ENCODE results near the gene BCAP29. TPM values are rescaled to one million over a fixed set of nuclear protein-coding genes. Genes with fewer than 3 reads are reported as not detected.

BCAP29 gene
- total and polyA plus RNA-seq, 2 donors (not counting 1 experiment from before 2014, with no cell fraction given) = 64.7 to 79.7 TPM

DNA sequence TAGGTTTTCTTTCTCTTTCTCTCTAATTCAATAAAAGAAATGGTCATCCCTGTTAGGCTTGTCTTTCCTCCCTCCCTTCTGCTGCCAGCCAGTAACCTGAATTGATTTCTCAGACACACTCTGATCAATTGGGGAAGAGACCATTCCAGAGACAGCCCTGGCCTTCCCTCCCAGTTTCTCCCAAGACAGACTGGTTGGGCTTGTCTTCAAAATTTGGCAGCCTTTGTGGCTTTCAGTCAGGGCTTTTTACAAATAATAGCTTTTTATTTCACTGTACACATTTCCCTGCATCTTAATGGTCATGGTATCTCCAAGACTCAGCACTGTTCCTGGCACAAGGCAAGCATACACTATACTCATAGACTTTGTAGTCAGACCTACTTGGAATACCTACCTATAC is 33.9 kb downstream of the BCAP29 start:
- Histone ChIP-seq H3K4me3 (replicated peaks in 1 of 4; ENCODE audit: control extremely low read depth in 1 of 4, insufficient read depth in 1 of 4, low read depth in 3 of 4, low read length in 4 of 4) (no peak overlapping the region), H3K9me3 (ENCODE audit: control insufficient read depth, insufficient read depth, low read depth, low read length) (no peaks in the 10 kb centered on the region), H3K27me3 (ENCODE audit: control insufficient read depth, insufficient read depth, low read length) (no peaks in the 10 kb centered on the region), H3K79me2 (ENCODE audit: control insufficient read depth, insufficient read depth, low read length) (no peaks in the 10 kb centered on the region), H2AFZ (ENCODE audit: low read length) (no peak overlapping the region), H3K36me3 (ENCODE audit: control insufficient read depth, insufficient read depth, low read length) (no peaks in the 10 kb centered on the region), H3K4me1 (ENCODE audit: control insufficient read depth, extremely low read depth, insufficient read depth, low read length) (no peaks in the 10 kb centered on the region), H3K9ac (ENCODE audit: insufficient read depth, low read length) (no peak overlapping the region), H4K20me1 (ENCODE audit: control insufficient read depth, extremely low read depth, insufficient read depth, low read length) (no peaks in the 10 kb centered on the region), H3K27ac (ENCODE audit: insufficient read depth, low read length) (no peak overlapping the region), H3K4me2 (ENCODE audit: extremely low read depth, insufficient read depth, low read length) (no peak overlapping the region)
- no peak for TF ChIP-seq EZH2 (IDR thresholded peaks at IDR 0.05; ENCODE audit: low read length, missing control alignments)
- TF ChIP-seq, protein P1, sequence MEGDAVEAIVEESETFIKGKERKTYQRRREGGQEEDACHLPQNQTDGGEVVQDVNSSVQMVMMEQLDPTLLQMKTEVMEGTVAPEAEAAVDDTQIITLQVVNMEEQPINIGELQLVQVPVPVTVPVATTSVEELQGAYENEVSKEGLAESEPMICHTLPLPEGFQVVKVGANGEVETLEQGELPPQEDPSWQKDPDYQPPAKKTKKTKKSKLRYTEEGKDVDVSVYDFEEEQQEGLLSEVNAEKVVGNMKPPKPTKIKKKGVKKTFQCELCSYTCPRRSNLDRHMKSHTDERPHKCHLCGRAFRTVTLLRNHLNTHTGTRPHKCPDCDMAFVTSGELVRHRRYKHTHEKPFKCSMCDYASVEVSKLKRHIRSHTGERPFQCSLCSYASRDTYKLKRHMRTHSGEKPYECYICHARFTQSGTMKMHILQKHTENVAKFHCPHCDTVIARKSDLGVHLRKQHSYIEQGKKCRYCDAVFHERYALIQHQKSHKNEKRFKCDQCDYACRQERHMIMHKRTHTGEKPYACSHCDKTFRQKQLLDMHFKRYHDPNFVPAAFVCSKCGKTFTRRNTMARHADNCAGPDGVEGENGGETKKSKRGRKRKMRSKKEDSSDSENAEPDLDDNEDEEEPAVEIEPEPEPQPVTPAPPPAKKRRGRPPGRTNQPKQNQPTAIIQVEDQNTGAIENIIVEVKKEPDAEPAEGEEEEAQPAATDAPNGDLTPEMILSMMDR (conservative IDR thresholded peaks at IDR 0.05 in 1 of 2, IDR thresholded peaks at IDR 0.05 in 1 of 2; ENCODE audit: low read depth in 1 of 2, low read length in 2 of 2) = no peak
- DNase-seq (ENCODE audit: low read depth in 2 of 2) = peak; percentile 17 to 20

DNA sequence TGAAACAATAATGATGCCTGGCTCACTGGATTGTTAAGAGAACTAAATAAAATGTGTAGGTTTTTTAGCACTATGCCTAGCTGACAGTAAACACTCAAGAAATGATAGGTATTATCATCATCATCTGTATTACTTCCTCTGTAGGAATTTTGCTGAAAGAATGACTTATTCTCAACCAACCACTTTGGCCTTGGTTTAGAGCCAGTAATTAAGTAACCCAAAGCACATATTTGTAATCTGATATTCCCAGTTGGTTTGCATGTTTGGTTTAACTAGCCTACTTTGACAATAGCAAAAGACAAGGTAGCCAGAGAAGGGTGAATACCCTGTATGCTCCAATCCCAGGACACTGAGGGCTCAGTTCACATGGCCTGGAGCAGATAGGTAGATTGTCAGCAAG is 34.4 kb downstream of the BCAP29 start:
- Histone ChIP-seq H3K27ac (ENCODE audit: insufficient read depth, low read length) (no peak overlapping the region), H3K4me2 (ENCODE audit: extremely low read depth, insufficient read depth, low read length) (no peak overlapping the region), H3K4me1 (ENCODE audit: control insufficient read depth, extremely low read depth, insufficient read depth, low read length) (no peaks in the 10 kb centered on the region), H3K79me2 (ENCODE audit: control insufficient read depth, insufficient read depth, low read length) (no peaks in the 10 kb centered on the region), H2AFZ (ENCODE audit: low read length) (no peak overlapping the region), H3K9ac (ENCODE audit: insufficient read depth, low read length) (no peak overlapping the region), H3K9me3 (ENCODE audit: control insufficient read depth, insufficient read depth, low read depth, low read length) (no peaks in the 10 kb centered on the region), H3K27me3 (ENCODE audit: control insufficient read depth, insufficient read depth, low read length) (no peaks in the 10 kb centered on the region), H4K20me1 (ENCODE audit: control insufficient read depth, extremely low read depth, insufficient read depth, low read length) (no peaks in the 10 kb centered on the region), H3K4me3 (replicated peaks in 1 of 4; ENCODE audit: control extremely low read depth in 1 of 4, insufficient read depth in 1 of 4, low read depth in 3 of 4, low read length in 4 of 4) (no peak overlapping the region), H3K36me3 (ENCODE audit: control insufficient read depth, insufficient read depth, low read length) (no peaks in the 10 kb centered on the region)
- peak; percentile 67 to 81 for DNase-seq (ENCODE audit: low read depth in 2 of 2)
- no peak for TF ChIP-seq EZH2 (IDR thresholded peaks at IDR 0.05; ENCODE audit: low read length, missing control alignments)
- TF ChIP-seq, protein P1 (conservative IDR thresholded peaks at IDR 0.05 in 1 of 2, IDR thresholded peaks at IDR 0.05 in 1 of 2; ENCODE audit: low read depth in 1 of 2, low read length in 2 of 2) = no peak

DNA sequence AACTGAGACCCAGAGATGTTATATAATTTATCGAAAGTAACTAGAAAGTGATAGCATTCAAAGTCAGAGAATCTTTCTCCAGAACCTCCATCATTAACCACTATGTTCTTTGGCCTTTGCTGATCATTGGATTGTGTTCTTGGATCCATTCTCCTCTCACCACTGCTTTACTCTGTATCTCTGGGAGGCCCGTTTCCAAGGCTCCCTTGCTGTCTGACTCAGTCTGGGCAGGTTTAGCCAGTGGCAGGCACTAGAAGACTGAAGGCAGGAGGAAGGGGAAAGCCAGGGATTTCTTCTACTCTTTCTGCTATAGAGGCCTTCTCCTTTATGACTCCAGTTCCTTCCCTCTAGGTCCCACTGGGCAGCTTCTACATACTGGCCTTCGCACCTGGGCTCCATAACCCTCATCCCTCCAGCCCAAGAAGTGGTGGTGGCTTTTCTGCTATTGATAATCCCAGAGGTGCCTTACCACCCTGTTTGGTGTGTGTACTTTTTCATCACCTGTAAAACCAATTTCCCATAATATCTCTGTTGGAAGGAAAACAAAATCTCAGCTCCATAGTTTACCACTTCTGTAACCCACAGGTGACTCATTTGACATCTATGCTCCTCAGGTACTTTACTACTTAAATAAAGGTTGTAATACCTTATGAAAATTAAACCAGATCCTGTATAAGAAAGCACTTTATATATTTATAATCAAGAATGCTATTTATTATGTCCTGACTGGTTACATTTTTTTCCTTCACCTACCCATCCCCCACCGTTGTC is 36.0 kb downstream of the BCAP29 start:
- Histone ChIP-seq H3K4me1 (ENCODE audit: control insufficient read depth, extremely low read depth, insufficient read depth, low read length) (no peaks in the 10 kb centered on the region), H2AFZ (ENCODE audit: low read length) (no peak overlapping the region), H3K9me3 (ENCODE audit: control insufficient read depth, insufficient read depth, low read depth, low read length) (no peaks in the 10 kb centered on the region), H3K27me3 (ENCODE audit: control insufficient read depth, insufficient read depth, low read length) (no peaks in the 10 kb centered on the region), H3K27ac (ENCODE audit: insufficient read depth, low read length) (no peak overlapping the region), H3K79me2 (ENCODE audit: control insufficient read depth, insufficient read depth, low read length) (no peaks in the 10 kb centered on the region), H3K36me3 (ENCODE audit: control insufficient read depth, insufficient read depth, low read length) (peaks cover 2% of the 10 kb centered on the region), H3K9ac (ENCODE audit: insufficient read depth, low read length) (no peak overlapping the region), H3K4me3 (replicated peaks in 1 of 4; ENCODE audit: control extremely low read depth in 1 of 4, insufficient read depth in 1 of 4, low read depth in 3 of 4, low read length in 4 of 4) (no peak overlapping the region), H4K20me1 (ENCODE audit: control insufficient read depth, extremely low read depth, insufficient read depth, low read length) (no peaks in the 10 kb centered on the region), H3K4me2 (ENCODE audit: extremely low read depth, insufficient read depth, low read length) (no peak overlapping the region)
- no peak for TF ChIP-seq EZH2 (IDR thresholded peaks at IDR 0.05; ENCODE audit: low read length, missing control alignments)
- TF ChIP-seq, protein P1 (conservative IDR thresholded peaks at IDR 0.05 in 1 of 2, IDR thresholded peaks at IDR 0.05 in 1 of 2; ENCODE audit: low read depth in 1 of 2, low read length in 2 of 2) = no peak
- DNase-seq (ENCODE audit: low read depth in 2 of 2) = no peak

Data from fibroblast of lung (primary cell).